Measurements from ENCODE around the gene HPS1.
"Not testable (repeated sequence)": the region's sequence is repeated elsewhere in the genome, so short reads cannot be mapped to it uniquely, and the experiment has no call there.

The HPS1 gene

DNA sequence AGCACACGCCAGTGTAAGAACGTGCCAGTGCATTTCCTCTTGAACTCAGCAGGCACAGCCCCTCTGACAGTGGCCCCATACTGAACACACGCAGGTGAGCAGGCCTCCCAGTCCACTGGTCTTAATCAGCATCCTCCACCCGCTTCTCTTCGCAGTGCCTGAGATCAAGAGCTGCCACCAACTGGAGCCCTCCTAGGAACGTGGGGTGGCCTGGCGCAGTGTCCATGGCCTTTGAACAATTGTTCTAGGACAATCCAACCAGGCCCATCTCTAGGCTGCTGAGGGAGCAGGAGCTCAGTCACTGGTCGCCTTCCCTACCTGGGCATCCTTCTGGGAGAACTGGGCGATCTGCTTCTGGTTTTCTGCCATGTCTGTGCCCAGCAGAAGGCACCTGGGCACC, 47.0 kb downstream of the HPS1 start:
- H3K36me3 Mint-ChIP-seq (ENCODE audit: insufficient read depth), result peaks cover 4% of the 10 kb centered on the region

GRCh38 chr10:98397089-98397600, 49.6 kb downstream of the HPS1 start:
- no peak for ATAC-seq (replicated peaks; ENCODE audit: extremely low read depth, poor library complexity, severe bottlenecking)
- Mint-ChIP-seq H3K36me3 (ENCODE audit: insufficient read depth) (peaks cover 2% of the 10 kb centered on the region), H3K4me1 (peaks cover 35% of the 10 kb centered on the region), H3K27ac (ENCODE audit: low read depth) (no peak overlapping the region), H3K9me3 (no peaks in the 10 kb centered on the region), H3K4me3 (no peak overlapping the region), H3K27me3 (no peaks in the 10 kb centered on the region)
- DNase-seq (ENCODE audit: low spot score in 2 of 2), result no peak

More for the DNA sequence above, 47.0 kb downstream of the HPS1 start:
- Mint-ChIP-seq H3K4me3 (no peak overlapping the region), H3K27me3 (no peaks in the 10 kb centered on the region), H3K4me1 (peaks cover 25% of the 10 kb centered on the region), H3K27ac (ENCODE audit: low read depth) (no peak overlapping the region), H3K9me3 (no peaks in the 10 kb centered on the region)
- no peak for ATAC-seq (replicated peaks; ENCODE audit: extremely low read depth, poor library complexity, severe bottlenecking)
- no peak for DNase-seq (ENCODE audit: low spot score in 2 of 2)

DNA sequence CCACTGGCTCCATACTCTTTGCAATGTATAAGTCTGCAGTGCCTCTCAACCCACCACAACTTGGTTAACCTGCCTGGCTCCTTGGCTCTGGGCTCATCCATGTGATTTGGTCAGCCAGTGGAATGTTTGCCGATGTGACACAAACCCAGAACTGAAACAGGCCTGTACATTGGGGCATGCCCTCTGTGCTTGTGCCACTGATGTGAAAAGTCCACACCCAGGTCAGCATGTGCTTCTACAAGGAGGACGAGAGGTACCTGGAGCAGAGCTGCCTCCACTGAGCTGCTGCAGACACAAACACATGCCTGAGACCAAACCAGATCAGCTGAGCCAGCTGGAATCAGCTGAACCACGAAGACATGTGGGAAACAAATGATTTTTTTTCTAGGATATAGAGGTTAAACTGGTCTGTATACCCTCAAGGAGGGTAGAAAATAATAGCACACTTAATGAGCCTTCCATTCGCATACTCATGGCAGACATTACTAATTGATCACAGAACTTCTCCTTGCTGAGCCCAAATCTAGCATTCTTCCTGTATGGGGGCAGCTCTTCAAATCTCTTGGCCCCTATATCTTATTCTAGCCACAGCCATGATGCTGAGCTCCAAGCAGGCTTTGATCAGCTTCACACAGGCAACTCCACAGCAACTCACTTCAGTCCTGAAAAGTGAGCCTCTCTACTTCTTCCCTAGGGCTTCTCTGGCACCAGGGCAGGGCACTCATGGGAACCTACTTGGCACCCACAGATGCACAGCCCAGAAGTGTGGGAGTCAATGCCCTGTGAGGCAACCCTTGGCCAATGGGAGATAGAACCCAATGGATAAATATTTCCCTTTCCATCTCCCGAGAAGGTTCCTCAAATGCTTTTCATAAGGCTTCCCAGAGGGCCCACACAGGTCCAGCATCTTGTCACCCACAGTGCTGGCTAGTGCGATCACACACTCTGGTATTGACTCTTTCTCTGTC, 50.4 kb downstream of the HPS1 start:
- no peak overlapping the region for H3K4me3 Mint-ChIP-seq

DNA sequence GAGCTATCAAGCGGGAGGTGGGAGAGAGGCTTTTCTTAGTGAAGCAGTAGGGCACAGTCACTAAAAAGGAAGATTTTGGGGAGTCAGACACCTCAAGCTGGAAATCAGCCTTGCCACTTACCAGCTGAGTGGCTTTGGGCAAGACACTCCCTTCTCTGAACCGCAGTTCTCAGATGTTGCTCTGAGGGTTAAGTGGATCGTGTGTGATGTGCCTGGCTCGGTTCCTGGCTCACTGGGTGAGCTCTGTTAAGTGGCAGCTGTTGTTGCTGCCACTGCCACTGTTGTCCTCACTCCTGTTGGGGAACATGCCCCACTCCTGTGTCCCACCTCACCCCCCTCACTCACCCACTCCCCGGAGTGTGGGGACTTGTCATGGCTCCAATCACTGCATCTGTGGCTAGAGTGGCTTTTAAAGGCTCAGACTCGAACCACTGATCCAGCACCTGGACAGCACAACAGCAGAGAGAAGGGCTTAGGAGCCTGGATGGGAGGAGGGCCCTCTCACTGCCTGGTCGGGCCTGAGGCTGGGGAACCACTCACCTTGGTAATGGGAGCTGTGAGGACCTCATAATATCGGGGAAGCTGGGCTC, 51.8 kb downstream of the HPS1 start:
- peak overlapping the region; percentile 30 for H3K27ac Mint-ChIP-seq (ENCODE audit: low read depth)
- no peak for DNase-seq (ENCODE audit: low spot score in 2 of 2)
- no peaks in the 10 kb centered on the region for H3K27me3 Mint-ChIP-seq
- peaks cover 54% of the 10 kb centered on the region for H3K4me1 Mint-ChIP-seq
- ATAC-seq (replicated peaks; ENCODE audit: extremely low read depth, poor library complexity, severe bottlenecking), result no peak
- no peaks in the 10 kb centered on the region for H3K9me3 Mint-ChIP-seq
- H3K36me3 Mint-ChIP-seq (ENCODE audit: insufficient read depth), result peaks cover 2% of the 10 kb centered on the region
- H3K4me3 Mint-ChIP-seq, result no peak overlapping the region

More for the DNA sequence above, 50.4 kb downstream of the HPS1 start:
- Mint-ChIP-seq H3K9me3 (no peaks in the 10 kb centered on the region), H3K27me3 (no peaks in the 10 kb centered on the region), H3K4me1 (peaks cover 41% of the 10 kb centered on the region), H3K27ac (ENCODE audit: low read depth) (no peak overlapping the region), H3K36me3 (ENCODE audit: insufficient read depth) (peaks cover 2% of the 10 kb centered on the region)
- DNase-seq (ENCODE audit: low spot score in 2 of 2), result no peak
- ATAC-seq (replicated peaks; ENCODE audit: extremely low read depth, poor library complexity, severe bottlenecking), result no peak

DNA sequence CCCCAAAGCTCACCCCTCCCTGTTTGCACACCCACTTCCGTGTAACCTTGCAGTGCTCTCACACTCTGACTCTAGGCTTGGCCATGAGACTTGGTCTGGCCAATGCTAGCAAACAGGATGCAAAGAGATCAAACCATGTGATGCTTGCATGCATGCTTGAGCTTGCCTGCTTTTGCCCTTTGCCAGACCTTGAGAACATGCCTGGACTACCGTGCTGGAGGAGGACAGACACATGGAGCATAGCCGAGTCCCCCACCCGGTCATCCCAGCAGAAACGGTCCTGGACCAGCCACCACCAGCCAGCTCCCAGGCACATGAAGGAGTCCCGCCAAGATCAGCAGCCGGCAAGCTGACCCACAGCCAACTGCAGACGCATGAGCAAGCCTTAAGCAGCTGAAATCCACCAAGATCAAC, 55.1 kb downstream of the HPS1 start:
- peak overlapping the region; percentile 64 for H3K4me3 Mint-ChIP-seq
- peak; percentile 81 for ATAC-seq (replicated peaks; ENCODE audit: extremely low read depth, poor library complexity, severe bottlenecking)
- H3K27me3 Mint-ChIP-seq, result no peaks in the 10 kb centered on the region
- H3K27ac Mint-ChIP-seq (ENCODE audit: low read depth), result peak overlapping the region; percentile 79
- no peaks in the 10 kb centered on the region for H3K9me3 Mint-ChIP-seq
- H3K4me1 Mint-ChIP-seq, result peaks cover 50% of the 10 kb centered on the region
- H3K36me3 Mint-ChIP-seq (ENCODE audit: insufficient read depth), result peaks cover 2% of the 10 kb centered on the region
- DNase-seq (ENCODE audit: low spot score in 2 of 2), result peak in 1 of 2 donors; percentile 16

DNA sequence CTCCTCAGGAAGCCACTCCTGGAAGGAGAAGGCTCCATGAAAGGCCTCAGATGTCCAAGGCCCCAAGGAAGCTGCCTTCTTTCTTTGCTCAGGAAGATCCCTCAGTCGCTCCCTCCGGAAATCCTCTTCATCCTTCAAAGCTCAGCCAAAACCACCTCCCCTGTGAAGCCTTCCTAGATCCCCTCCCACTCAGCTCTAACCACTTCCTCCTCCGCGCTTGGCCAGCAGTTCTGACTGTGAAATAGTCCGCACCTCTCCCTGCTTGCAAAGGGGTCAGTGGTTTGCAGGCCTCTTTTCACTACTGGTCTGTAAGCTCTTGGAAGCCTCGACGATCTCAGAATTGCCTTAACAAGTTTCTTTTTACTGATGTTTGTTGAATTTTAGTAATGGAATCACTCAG, 55.7 kb downstream of the HPS1 start:
- H3K27me3 Mint-ChIP-seq, result no peaks in the 10 kb centered on the region
- ATAC-seq (replicated peaks; ENCODE audit: extremely low read depth, poor library complexity, severe bottlenecking), result peak; percentile 30

GRCh38 chr10:98390406-98390805, 56.3 kb downstream of the HPS1 start:
- H3K9me3 Mint-ChIP-seq, result no peaks in the 10 kb centered on the region
- no peak for ATAC-seq (replicated peaks; ENCODE audit: extremely low read depth, poor library complexity, severe bottlenecking)
- DNase-seq (ENCODE audit: low spot score in 2 of 2), result no peak
- no peak overlapping the region for H3K4me3 Mint-ChIP-seq
- no peaks in the 10 kb centered on the region for H3K27me3 Mint-ChIP-seq
- H3K4me1 Mint-ChIP-seq, result peaks cover 55% of the 10 kb centered on the region
- H3K27ac Mint-ChIP-seq (ENCODE audit: low read depth), result no peak overlapping the region
- H3K36me3 Mint-ChIP-seq (ENCODE audit: insufficient read depth), result peaks cover 2% of the 10 kb centered on the region

More for the DNA sequence above, 55.7 kb downstream of the HPS1 start:
- Mint-ChIP-seq H3K4me1 (peaks cover 50% of the 10 kb centered on the region), H3K4me3 (peak overlapping the region; percentile 64), H3K27ac (ENCODE audit: low read depth) (peak overlapping the region; percentile 79), H3K9me3 (no peaks in the 10 kb centered on the region), H3K36me3 (ENCODE audit: insufficient read depth) (peaks cover 2% of the 10 kb centered on the region)
- no peak for DNase-seq (ENCODE audit: low spot score in 2 of 2)

- Mint-ChIP-seq H3K9me3 (no peaks in the 10 kb centered on the region), H3K27me3 (no peaks in the 10 kb centered on the region), H3K4me1 (peaks cover 52% of the 10 kb centered on the region), H3K27ac (ENCODE audit: low read depth) (no peak overlapping the region), H3K4me3 (no peak overlapping the region), H3K36me3 (ENCODE audit: insufficient read depth) (peaks cover 2% of the 10 kb centered on the region)
- no peak for DNase-seq (ENCODE audit: low spot score in 2 of 2)
- no peak for ATAC-seq (replicated peaks; ENCODE audit: extremely low read depth, poor library complexity, severe bottlenecking)
Observed at GRCh38 chr10:98389398-98389797, 57.3 kb downstream of the HPS1 start.

DNA sequence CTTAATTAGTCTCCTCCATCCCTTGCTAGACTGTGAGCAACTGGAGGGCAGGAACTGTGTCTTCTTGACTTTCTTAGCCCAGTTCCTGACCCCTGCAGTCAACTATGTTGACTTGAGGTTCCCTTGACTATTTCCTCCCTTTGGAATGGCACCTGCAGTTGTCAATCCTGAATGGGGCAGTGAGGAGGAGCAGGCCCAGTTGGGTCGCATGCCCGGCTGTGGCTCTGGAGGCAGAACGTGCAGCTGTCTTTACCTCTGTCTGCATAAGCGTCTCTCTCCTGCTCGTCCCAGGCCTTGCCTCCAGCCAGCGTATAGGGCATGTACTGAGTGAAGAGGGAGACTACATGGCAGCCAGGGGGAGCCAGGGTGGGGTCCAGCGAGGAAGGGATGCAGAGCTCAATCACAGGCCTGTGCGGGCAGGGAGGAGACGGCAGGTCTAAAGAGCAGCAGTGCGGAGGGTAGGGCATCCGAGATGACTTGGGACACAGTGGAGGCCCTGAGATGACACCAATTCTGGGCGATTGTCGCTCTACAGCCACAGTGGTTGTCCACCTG, 58.6 kb downstream of the HPS1 start:
- Mint-ChIP-seq H3K4me3 (no peak overlapping the region), H3K36me3 (ENCODE audit: insufficient read depth) (no peaks in the 10 kb centered on the region), H3K9me3 (no peaks in the 10 kb centered on the region), H3K27ac (ENCODE audit: low read depth) (peak overlapping the region; percentile 30), H3K27me3 (no peaks in the 10 kb centered on the region), H3K4me1 (peaks cover 39% of the 10 kb centered on the region)
- DNase-seq (ENCODE audit: low spot score in 2 of 2), result no peak
- ATAC-seq (replicated peaks; ENCODE audit: extremely low read depth, poor library complexity, severe bottlenecking), result no peak

DNA sequence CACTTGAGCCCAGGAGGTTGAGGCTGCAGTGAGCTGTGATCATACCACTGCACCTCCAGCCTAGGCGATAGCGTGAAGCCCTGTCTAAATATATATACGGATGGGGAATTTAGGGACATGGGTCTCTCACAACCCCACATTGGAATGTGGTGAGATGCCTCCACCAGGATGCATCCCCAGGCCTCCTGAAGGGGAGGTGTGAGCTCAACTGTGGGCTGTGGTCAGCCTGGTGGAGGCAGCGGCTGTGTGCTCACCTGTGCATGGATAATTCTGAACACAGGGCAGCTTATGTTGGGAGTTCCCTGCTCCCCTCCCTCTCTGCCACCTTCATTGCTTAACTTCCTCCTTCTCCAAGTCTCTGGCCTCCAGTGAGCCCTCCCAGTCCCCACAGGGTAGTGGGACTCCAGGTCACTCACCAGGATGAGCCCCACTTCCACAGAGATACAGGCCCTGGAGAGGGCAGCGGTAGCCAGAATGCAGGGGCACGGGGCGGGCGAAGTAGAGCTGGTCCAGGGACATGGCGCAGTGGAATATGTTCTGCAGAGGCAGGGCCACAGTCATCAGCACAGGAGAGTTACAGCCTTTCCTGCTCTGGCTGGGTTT, 62.1 kb downstream of the HPS1 start:
- Mint-ChIP-seq H3K4me3 (no peak overlapping the region), H3K4me1 (peaks cover 12% of the 10 kb centered on the region), H3K27ac (ENCODE audit: low read depth) (no peak overlapping the region), H3K27me3 (no peaks in the 10 kb centered on the region), H3K9me3 (no peaks in the 10 kb centered on the region), H3K36me3 (ENCODE audit: insufficient read depth) (no peaks in the 10 kb centered on the region)
- DNase-seq (ENCODE audit: low spot score in 2 of 2) (no peak), ATAC-seq (replicated peaks; ENCODE audit: extremely low read depth, poor library complexity, severe bottlenecking) (no peak)

DNA sequence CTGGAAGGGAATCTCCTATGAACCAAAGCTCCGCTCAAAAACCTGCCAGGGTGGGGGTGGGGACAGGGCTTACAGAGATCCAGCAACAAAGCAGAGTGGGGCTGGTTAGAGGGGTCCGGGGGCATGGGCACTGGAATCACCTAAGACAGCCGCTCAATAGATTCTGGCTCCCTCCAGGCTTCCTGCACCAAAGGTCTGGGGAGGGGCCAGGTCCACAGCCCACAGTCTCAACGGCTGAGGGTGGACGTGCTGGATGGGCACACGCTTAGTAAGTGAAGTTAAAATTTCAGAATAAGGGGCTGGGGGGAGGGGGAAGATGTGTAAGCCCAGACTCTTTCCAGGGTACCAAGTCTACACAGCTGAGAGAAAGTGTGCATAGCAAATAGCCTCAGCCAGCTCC, 62.9 kb downstream of the HPS1 start:
- no peak for DNase-seq (ENCODE audit: low spot score in 2 of 2)
- Mint-ChIP-seq H3K27me3 (no peaks in the 10 kb centered on the region), H3K4me1 (peaks cover 6% of the 10 kb centered on the region), H3K4me3 (no peak overlapping the region), H3K27ac (ENCODE audit: low read depth) (no peak overlapping the region), H3K9me3 (no peaks in the 10 kb centered on the region), H3K36me3 (ENCODE audit: insufficient read depth) (no peaks in the 10 kb centered on the region)
- ATAC-seq (replicated peaks; ENCODE audit: extremely low read depth, poor library complexity, severe bottlenecking), result no peak

DNA sequence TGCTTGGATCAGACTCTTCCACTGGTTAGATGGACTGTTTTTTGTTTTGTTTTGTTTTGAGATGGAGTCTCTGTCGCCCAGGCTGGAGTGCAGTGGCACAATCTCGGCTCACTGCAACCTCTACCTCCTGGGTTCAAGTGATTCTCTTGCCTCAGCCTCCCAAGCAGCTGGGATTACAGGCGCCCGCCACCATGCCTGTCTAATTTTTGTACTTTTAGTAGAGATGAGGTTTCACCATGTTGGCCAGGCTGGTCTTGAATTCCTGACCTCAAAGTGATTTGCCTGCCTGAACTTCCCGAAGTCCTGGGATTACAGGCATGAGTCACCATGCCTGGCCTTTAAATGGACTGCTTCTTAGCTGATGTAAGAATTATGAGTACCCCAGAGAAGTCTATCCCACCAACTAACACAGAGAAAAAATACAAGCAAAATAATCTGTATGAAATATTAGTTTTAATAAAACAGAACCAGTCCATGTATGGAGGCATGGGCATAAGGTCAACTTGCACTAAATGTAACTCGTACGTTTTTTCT, 63.5 kb downstream of the HPS1 start:
- H3K27ac Mint-ChIP-seq (ENCODE audit: low read depth); H3K27me3 Mint-ChIP-seq; DNase-seq (ENCODE audit: low spot score in 2 of 2); H3K36me3 Mint-ChIP-seq (ENCODE audit: insufficient read depth); H3K9me3 Mint-ChIP-seq; ATAC-seq (replicated peaks; ENCODE audit: extremely low read depth, poor library complexity, severe bottlenecking); H3K4me3 Mint-ChIP-seq; H3K4me1 Mint-ChIP-seq: not testable (repeated sequence)

All from central memory CD8-positive, alpha-beta T cell (primary cell).